ENCODE measurements around the gene MED13L.

The MED13L gene

DNA sequence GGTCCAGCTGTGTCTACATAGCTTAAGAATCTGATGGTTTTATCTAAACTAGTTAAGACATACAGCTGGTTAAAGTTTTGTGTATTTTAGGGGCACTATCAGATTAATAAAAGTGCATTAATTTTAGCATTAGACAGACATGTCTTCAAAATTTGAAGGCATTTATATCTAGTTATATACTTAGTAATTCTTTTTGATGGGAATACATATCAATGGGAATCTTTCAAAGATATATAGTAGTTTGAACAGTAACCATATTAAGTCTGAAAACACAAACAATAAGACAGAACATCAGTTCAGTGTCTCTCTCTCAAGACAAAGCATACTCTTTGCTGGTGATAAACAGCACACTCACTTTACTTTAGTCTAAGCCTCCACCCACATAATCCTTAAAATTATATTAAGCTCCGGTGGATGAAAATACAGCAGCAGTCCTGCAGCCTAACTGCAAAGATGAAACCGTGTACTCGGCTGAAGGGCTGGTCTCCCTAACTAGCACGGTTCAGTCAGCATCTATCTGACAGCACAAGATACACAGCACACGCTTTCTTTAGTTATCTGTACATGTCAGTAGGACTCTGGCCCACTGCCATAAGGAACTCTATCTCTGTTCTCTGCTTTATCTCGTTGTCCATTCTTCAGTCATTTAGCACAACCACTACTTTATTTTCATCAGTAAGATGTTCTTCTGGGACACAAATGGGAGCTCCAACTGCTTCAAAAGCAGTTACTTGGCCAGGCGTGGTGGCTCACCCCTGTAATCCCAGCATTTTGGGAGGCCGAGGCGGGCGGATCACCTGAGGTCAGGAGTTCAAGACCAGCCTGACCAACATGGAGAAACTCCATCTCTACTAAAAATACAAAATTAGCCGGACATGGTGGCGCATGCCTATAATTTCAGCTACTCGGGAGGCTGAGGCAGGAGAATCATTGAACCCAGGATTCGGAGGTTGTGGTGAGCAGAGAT is 80.5 kb downstream of the MED13L start:
- Histone ChIP-seq H3K4me3 (no peak overlapping the region), H3K27ac (no peak overlapping the region)

DNA sequence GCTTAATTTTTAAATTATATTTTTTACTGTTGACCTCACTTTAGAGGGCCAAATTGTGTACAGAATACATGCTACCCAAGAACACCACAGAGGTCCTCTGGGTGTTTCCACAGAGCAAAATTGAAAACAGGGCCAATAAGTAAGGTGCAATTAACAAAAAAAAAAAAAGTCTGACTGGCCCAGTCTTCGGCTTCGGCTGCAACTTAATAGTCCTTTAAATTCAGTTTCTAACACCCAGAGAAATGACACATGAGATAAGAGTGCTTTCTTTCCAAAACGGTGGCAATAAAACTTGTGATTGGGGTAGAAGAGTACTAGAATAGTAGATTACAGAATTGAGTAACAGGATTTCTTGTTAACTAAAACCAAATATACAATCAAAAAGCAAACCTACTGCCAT is 81.3 kb downstream of the MED13L start:
- Histone ChIP-seq H3K27ac (peak overlapping the region in 1 of 21 experiments; percentile 31), H3K4me3 (no peak overlapping the region)

DNA sequence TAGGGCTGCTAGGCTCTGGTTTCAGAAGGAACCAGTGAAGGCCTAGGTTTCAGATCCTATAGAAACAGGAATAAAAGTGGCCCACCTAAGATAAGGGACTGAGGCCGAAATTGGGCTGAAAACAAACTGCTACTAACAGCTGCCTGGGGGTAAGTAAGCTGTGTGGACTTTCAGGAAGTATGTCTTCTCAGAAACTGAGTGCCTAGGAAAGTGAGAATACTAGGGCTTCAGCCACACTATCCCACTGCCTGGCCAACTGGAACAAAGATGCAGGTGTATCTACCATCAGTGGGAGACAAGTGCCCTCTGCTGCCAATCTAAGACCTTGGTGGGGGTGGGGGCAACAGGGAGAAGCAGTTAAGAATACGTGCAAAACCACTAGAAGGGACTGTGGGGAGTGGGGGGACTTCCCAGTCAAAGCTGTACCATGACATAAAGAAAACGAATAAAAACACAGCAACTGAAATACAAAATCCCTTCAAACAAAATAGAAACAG is 82.5 kb downstream of the MED13L start:
- Histone ChIP-seq H3K27ac (no peak overlapping the region), H3K4me3 (no peak overlapping the region)

DNA sequence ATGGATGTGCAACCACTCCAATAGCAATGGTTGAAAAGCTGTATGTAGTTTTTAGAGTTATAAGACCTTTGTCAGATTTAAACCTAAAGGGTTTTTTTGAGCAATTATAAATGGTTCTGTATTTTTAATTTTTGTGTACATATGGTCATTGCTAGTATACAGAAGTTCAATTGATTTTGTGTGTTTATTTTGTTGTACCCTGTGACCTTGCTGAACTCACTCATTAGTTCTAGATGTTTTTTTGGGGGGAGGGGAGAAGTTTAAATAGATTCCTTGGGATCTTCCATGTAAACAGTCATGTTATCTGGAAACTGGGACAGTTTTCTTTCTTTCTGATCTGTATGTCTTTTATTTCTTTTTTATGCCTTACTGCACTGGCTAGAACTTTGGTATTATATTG is 87.8 kb downstream of the MED13L start:
- H3K27ac ChIP-seq = no peak overlapping the region
- no peak overlapping the region for H3K4me3 ChIP-seq

DNA sequence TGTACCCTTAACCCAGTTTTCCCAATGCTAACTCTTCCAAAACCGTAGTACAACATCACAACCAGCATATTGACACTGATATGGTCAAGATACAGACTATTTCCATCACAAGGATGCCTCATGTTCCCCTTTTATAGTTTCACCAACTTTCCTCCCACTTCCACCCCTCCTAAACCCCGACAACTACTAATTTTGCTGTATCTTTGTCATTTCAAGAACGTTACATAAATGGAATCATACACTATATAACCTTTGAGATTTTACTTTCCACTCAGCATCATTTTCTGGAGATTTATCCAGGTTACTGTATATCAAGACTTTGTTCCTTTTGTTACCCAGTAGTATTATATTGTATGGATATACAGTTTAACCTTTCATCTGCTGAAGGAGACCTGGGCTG is 88.9 kb downstream of the MED13L start:
- no peak overlapping the region for H3K4me3 ChIP-seq
- no peak overlapping the region for H3K27ac ChIP-seq

DNA sequence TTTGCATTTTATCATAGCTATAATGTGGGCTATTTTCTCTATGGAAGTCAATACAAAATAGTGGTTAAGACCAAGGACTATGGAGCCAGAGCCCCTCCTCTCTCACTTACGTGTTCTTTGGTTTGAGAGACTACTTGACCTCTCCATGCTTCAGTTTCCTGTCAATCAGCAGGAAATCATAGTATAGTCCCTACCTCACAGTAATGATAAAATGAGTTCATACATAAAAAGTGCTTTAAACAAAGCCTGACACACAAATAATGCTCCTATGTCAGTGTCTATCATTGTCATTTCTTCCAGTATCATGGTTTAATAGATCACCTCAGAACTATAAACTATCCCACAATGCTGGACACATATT is 90.4 kb downstream of the MED13L start:
- Histone ChIP-seq H3K27ac (no peak overlapping the region), H3K4me3 (no peak overlapping the region)

DNA sequence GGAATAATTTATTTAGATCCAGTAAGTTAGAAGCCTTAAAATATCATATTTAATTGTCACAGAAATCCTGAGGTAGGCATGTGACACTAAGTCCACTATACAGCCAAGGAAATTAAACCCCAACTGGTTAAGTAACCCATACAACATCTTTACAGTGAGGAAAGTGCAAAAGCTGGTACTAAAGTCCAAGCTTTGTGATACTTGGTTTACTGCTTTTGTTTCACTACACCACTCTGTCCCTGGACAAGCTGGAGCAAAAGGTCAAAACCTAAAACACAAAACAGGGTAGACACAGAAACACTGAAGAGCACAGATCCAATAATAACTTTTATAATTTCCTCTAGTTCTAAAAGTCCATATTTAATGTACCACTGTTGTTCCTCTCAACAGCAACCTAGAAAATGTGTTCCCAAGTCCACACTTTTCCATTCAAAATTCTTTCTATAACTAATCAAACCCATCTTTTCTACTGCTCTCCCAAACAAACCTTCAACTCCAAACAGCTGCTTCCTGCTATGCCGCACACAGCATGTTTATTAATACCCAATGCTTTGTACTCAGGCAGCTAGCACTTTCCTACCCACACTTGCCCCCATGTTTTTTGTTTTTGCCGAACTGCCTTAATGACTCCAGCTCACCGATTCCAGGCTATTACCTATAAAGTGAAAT is 90.9 kb downstream of the MED13L start:
- no peak overlapping the region for H3K4me3 ChIP-seq
- H3K27ac ChIP-seq = no peak overlapping the region

DNA sequence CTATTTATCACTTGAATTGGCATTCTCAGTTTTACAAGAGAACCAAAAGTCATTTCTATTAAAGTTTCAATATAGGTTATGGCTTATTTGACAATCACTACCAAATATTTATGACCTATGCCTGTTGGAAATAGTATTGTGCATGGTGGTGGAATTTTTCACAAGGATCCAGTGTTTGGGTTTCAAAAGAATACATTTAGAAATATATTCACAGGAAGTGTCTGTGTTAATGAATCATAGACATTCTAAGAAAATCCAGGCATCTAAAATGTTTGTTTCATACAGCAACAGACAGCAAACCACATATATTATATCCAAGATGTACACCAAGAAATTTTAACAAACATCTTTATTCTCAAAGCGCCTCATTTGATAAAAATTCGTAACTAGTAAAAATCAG is 92.7 kb downstream of the MED13L start:
- Histone ChIP-seq H3K27ac (no peak overlapping the region), H3K4me3 (no peak overlapping the region)

DNA sequence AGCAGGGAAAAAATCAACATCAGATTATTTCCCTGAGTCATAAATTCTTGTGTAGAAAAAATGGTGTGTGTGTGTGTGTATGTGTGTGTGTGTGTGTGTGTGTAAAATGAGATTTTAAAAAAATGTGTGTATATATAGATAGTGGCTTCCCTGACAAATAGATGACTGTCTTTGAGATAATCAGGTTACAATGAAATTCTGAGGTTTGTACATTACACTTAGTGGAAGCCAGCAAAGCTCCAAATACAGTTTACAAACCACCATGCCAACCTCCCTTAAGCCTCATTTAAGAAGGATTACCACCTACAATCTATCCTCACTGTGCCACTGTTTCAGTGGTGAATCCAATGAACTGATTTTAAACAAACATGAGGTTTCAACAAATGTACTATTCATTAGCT is 93.8 kb downstream of the MED13L start:
- Histone ChIP-seq H3K27ac (no peak overlapping the region), H3K4me3 (no peak overlapping the region)

DNA sequence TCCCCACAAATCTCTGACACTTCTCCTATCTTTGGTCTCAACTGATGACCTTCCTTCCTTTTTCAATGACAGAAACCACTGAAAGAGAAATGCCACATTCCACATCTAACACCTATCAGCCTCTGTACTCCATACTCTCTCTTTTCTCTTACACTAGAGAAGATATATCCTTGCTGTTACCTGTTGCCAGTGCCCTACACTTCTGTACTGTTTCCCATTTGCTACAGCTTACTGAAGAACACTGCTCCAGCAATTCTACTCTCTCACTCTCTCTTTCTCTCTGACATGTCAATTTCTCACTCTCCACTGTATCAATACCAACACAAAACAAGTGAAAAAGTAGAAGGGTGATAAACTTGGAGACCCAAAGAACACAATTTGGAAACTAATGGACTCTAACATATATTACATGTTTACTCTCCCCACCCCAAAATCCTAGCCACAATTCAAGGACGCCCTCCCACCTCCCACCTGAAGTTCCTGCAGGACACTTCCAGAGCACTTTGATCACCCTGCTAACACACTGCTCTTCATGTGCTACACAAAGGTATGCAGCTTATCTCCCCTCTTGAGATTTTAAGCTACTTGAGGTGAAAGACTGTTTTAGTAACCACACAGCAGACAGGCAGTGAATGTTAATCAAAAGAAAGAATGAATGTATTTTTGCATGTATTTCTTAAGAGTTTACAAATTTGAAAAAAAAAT is 95.0 kb downstream of the MED13L start:
- Histone ChIP-seq H3K4me3 (no peak overlapping the region), H3K27ac (no peak overlapping the region)

DNA sequence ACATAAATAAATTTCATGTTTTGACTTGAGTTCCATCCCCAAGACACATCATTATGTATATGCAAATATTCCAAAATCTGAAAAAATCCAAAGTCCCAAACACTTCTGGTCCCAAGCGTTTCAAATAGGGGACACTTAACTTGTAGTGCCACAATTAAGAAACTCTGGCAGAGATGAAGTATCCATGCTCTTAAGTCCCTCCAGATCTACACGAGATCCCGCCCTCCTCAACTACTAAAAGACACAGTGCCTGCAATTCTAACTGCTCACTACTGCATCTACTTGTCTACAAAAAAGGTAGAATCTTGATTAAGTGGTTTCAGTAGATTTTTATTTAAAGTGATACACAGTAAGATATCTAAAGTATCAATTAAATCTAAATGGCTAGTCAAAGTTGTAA is 97.0 kb downstream of the MED13L start:
- no peak overlapping the region for H3K4me3 ChIP-seq
- H3K27ac ChIP-seq = no peak overlapping the region

DNA sequence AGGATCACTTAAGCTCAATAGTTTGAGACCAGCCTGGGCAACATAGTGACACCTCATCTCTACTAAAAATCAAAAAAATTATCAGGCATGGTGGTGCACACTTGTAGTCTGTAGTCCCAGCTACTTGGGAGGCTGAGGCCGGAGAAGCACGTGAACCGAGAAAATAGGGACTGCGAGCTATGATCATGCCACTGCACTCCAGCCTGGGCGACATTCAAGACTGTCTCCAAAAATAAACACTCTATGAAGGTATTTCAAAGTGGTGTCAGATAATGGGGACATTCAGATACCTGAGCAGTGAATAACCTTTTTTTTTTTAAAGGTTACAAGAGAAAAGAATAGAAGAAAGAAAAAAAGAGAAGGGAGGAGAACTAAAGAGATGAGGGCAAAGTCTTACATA is 98.1 kb downstream of the MED13L start:
- Histone ChIP-seq H3K4me3 (no peak overlapping the region), H3K27ac (no peak overlapping the region)

DNA sequence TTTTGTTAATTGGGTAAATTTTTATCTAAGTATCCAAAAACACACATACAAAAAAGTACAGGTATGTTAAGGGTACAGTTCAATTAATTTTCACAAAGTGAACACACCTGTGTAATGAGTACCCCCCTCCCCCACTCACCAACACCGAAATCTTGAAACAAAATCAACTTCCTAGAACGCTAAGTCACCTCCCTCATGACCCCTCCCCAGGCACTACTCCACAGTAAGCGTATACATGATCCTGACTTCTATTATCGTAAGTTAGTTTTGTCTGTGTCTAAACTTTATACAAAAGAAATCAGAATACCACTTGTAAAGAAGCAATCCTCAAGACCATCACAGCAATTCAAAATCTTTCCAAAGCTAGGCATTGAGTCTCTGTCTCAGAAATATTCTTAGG is 100.5 kb downstream of the MED13L start:
- H3K4me3 ChIP-seq = no peak overlapping the region
- H3K27ac ChIP-seq = no peak overlapping the region

DNA sequence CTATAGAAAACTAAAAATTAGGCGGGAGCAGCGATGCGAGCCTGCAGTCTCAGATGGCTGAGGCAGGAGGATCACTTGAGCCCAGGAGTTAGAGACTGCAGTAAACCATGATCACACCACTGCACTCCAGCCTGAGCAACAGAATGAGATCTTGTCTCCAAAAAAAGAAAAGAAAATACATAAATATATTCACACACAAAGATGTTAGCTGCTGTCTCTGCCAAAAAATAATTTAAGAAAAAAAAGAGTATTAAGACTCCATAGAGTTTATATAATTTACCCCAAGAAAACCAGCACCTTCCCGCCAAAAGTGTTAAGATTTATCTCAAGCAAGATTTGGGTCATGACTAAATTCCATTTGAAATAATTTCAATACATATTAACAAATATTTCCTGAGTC is 102.6 kb downstream of the MED13L start:
- H3K27ac ChIP-seq = no peak overlapping the region
- no peak overlapping the region for H3K4me3 ChIP-seq

DNA sequence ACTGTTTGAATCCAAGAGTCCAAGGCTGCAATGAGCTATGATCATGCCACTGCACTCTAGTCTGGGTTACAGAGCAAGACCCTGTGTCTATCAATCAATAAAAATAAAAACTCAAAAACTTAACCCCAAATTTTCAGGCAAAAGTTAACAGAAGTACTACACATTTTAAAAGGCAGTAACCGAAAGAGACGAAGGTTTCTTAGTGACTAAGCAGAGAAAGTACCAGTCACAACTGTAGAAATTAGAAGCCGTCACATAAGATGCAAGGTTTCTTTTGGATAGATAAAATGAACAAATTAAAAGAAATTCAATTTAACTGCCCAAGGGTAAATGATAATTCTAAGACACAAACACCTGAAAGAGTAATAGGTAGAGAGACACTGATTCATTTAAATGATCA is 103.5 kb downstream of the MED13L start:
- Histone ChIP-seq H3K4me3 (no peak overlapping the region), H3K27ac (no peak overlapping the region)

DNA sequence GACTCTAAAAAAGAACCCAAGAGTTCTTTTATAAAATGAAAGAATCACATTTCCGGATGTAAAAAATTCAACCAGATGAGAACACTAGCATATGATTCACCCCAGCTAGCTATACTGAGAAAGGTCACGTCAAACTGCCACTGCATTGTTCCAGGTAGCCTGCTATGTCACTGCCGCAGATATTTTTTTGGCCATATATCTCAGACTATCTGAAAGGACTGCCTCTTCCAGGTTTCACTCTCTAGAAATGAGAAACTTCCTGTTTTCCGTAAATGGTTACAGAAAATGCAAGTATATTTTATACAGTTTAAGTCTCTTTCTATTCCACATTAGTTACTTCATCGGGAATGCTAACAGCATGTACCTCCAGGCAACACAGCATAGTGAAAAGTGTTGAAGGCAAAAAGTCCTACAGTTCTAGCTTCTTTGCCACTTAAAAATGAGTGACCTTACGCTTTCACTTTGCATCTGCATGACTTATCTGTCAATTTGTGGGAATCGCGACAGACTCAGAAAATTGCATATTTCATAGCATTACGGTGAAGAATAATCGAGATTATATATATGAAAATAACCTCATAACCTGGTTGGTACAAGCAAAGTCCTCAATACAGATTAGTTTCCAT is 105.2 kb downstream of the MED13L start:
- no peak overlapping the region for H3K4me3 ChIP-seq
- no peak overlapping the region for H3K27ac ChIP-seq

DNA sequence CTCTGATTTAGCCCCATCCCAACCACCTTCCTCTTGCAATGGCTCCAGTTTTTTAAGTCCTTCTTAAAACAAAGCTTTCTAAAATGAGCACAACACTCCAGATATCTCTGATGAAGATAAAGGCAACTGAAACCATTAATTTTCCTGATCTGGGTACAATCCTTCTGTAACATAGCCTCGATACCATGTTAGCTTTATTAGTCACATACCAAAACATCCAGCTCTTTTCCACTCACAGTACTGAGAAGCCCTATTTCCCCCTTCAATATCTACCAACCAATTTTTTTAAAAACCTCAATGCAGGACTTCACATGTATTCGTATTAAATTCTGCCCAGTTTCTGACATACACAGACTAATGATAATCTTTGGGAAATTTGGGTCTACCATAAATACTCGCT is 105.9 kb downstream of the MED13L start:
- no peak overlapping the region for H3K27ac ChIP-seq
- H3K4me3 ChIP-seq = no peak overlapping the region

DNA sequence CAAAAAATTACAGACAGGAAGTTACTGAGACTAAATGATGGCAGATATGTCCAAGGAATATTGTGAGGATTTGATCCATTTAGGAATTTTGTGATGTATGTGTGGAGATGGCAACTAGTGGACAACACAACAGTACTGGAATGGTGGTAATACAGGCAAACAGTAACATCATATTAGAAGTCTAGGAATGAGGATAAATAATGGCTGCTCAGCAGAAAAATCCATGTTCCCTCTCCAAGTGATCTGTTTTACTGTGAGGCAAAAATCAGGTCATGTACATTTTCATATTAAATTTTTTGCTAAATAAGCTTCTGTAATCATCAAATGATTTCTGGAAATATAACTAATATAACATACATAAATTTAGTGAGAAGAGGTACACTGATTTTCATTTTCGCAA is 108.4 kb downstream of the MED13L start:
- H3K27ac ChIP-seq = no peak overlapping the region

DNA sequence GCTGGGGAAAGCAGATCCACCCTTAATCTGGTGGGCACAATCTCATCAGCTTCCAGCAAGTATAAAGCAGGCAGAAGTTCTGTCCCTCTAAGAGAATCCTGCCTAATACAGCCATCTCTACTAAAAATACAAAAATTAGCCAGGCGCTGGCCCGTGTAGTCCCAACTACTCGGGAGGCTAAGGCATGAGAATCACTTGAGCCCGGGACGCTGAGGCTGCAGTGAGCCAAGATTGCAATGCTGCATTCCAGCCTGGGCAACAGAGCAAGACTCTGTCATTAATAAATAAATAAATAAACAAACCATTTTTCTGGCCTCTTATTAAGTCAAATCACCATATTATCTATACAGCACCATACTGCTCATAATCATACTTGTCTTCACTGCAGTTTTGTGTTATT is 111.2 kb downstream of the MED13L start:
- Histone ChIP-seq H3K27ac (no peak overlapping the region), H3K4me3 (no peak overlapping the region)

More for the DNA sequence above, 108.4 kb downstream of the MED13L start:
- no peak overlapping the region for H3K4me3 ChIP-seq

DNA sequence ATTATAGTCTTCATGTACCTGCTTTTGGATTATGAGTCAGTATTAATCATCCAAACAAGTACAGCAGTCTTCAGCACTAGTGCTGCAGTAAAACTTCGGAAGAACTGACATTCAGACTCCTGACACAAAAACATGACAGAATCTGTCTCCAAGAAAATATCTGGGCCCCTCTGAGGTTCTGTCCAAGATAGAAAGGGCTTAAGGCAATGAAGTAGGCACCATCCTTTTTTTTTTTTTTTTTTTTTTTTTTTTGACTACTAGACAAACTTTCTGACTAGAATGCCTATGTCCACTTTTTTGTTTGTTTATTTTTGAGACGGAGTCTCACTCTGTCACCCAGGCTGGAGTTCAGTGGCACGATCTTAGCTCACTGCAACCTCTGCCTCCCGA is 112.5 kb downstream of the MED13L start:
- H3K27ac ChIP-seq = peak overlapping the region in 1 of 21 experiments; percentile 56
- no peak overlapping the region for H3K4me3 ChIP-seq

Data from skin epidermis (tissue), 12 donors.